NCI-H146 treated with DMSO at 0.1 percent for 48 hours (cell line): ENCODE data around the gene VSTM2B.

Experiments
- DNase-seq: peaks from one replicate; lab custom pipeline; 2025; ENCODE audit not compliant: unreplicated experiment; lab: John Stamatoyannopoulos, UW

VSTM2B gene

GRCh38 chr19:29563486-29564101 lies 37.8 kb downstream of the VSTM2B start:
- DNase-seq = no peak

GRCh38 chr19:29564574-29565005 lies 38.8 kb downstream of the VSTM2B start:
- DNase-seq = no peak

GRCh38 chr19:29565171-29565570 lies 39.4 kb downstream of the VSTM2B start:
- no peak for DNase-seq

GRCh38 chr19:29566496-29567054 lies 40.8 kb downstream of the VSTM2B start:
- DNase-seq = no peak

DNA sequence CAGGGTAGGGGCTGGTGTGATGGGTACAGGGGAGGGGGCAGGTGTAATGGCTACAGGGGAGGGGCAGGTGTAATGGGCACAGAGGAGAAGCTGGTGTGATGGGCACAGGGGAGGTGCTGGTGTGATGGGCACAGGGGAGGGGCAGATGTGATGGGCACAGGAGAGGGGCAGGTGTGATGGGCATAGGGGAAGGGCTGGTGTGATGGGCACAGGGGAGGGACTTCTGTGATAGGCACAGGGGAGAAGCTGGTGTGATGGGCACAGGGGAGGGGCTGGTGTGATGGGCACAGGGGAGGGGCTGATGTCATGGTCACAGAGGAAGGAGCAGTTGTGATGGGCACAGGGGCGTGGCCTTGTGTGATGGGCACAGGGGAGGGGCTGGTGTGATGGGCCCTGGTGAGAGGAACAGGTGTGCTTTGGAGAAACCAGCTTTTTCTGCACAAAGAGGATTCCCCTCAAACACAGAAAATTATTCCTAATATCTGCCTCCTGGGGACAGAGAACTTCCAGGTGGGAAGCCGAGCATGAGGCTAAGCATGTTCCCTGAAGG lies 41.6 kb downstream of the VSTM2B start:
- no peak for DNase-seq

- DNase-seq = no peak
Measured at GRCh38 chr19:29568036-29569025, 42.5 kb downstream of the VSTM2B start.

- no peak for DNase-seq
Measured at GRCh38 chr19:29569038-29569911, 43.5 kb downstream of the VSTM2B start.

DNA sequence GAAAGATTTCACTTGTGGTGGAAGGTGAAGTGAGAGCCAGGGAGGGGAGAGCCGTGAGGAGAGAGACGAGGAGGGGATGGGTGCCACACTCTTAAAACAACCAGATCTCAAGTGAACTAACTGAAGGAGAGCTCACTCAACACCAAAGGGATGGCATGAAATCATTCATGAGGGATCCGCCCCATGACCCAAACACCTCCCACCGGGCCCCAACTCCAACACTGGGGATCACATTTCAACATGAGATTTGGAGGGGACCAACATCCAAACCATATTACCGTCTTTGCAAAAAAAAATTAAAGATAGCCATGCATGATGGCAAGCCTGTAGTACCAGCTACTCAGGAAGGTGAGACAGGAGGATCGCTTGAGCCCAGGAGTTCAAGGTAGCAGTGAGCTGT lies 45.4 kb downstream of the VSTM2B start:
- DNase-seq = no peak

- DNase-seq = no peak
Measured at GRCh38 chr19:29573486-29573885, 47.7 kb downstream of the VSTM2B start.

DNA sequence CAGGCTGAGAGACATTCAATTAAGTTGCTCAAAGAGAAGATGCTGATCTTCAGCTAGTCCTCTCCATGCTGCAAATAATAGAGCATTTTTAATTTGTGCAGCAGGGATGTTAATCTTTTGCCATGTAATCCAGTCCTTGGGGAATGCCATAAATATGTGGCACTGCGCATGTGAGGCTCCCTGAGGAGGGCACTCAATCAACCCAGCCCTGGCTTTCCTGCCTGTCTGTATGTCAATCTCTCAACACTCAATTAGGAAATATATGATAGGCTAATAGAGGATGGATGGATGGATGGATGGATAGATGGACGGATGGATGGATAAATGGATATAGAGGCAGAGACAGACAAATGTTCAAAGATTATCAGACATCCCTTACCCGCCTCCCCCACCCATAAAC lies 48.7 kb downstream of the VSTM2B start:
- no peak for DNase-seq

GRCh38 chr19:29576046-29576606 lies 50.3 kb downstream of the VSTM2B start:
- DNase-seq = no peak

DNA sequence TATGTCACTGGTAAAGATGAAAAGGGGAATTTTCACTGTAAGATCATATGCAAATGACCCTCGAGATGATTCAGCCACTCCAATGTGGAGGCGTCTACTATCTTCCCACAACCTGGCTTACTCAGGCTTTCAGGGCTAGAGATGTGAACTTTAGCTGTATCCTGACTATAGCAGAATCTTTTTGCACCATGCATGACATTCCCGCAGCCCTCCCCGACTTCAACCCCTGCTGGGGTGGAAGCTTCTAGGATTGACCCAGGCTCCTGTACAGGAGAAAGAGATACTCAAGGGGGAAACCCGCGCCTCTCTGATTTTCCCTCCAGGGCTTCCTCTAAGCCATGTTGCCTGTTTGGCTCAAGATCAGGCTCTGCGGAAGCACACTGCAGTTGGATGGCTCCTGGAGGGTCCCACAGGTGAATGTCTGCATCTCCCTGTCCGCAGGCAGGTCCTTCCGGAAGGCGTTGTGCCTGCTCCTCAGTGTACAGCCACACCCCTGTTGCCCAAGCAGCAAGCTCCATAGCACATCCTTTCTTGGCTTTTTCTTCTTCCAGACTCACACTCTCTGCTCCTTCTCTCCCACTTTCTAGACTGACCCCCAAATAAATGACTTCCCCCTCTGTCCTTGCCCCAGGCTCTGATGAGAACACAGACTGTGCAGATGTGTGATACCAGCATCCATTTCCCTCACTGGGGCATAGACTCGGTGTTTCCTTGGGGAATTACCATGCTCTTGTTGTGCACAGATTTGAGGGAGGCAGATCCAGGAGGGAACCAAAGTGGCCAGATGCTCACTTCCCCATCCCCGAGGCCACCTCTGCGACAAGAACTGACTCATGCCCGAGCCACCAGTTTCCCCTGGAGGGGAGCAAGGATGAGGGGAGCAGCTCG lies 51.2 kb downstream of the VSTM2B start:
- DNase-seq = no peak

DNA sequence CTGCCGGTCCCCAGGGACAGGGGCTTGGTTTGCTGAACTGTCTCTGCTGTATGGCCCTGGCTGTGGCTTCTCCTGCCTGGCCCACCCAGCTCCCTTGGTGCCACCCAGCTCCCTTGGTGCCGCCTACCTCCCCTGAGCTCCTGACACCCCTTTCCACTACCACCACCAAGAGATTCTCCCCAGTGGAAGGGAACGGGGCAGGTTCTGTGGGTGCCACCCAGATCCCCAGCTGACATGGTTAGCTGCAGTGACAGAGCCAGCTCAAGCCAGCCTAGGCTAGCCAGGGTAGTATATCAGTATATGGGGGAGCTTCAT lies 51.8 kb downstream of the VSTM2B start:
- no peak for DNase-seq

DNA sequence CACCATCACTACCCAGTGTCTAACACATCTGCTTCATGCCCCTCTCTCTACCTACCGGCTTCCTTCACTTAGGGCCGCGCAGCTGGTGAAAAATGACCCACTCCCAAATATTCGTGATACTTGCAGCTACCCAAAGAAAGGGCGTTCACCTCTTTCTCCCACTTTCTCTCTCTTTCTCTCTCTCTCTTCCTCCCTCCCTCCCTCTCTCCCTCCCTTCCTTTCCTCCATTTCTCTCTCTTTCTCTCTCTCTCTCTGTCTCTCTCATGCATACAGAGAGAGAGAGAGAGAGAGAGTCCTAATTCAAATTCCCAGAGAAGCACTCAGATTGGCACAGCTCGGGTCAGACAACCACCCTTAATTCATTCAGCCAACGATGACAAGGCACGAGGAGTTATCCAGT lies 52.6 kb downstream of the VSTM2B start:
- DNase-seq = no peak

DNA sequence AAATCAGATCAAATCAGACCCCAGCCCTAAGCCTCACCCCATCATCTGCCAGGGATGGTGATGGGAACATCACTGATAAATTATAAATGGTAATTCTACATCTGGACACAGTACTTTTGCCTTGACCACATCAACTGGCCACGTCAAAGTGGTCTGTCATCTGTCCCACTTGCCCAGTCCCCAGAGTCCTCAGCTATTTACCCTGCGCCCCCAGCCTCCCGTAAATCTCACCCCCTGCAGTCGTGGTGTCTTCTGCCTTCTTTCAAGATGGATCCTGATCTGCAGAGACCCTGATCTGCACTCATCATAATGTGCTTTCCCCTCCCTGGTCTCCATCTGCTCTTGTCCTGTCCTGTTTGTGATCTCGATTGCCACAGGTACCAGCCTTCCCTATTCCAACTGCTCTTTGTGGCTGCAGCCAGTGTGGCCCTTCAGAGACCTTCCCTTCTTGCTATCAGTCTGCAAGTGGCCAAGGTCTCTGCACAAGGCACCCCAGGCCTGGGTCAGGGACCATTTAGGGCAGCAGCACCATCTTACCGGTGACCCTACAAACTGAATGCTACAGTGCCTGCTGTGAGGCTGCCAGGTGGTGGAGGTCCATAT lies 53.6 kb downstream of the VSTM2B start:
- DNase-seq = no peak

- no peak for DNase-seq
Measured at GRCh38 chr19:29581398-29581797, 55.6 kb downstream of the VSTM2B start.

DNA sequence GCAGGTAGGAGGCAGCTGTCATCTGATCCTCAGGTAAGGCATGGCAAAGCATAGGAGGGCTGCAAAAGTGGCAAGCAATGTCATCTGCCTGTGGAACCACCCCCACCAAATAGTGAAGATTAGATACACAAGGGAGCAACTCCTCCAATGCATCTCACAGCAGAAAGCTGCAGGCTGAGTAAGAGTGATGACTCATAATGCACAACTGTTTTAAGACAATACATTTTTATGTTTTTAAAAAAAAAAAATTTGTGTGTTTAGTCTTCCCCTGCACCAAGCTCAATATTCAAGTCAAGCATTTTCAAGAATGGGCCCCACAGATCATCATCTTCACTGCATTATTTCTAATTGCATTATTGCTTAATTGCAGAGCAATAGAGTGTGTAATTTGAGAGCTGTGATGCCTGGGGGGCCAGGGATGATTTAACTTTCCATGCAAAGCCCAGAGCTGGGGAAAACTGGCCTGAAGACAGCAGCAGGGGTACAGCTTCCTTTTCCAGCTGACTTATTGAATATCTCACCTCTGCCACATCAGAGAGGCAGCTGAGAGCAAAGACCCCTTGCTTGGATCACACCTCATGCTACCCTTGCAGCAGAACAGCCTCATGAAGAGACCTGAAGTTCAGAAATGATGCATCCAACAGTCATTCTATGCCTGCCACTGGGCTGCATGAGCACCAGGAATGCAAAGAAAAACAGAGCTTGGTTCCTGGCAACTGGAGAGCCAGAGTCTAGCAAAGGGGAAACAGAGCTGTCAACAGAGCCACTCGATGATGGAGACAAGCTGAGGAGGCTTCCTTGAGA lies 57.6 kb downstream of the VSTM2B start:
- no peak for DNase-seq

DNA sequence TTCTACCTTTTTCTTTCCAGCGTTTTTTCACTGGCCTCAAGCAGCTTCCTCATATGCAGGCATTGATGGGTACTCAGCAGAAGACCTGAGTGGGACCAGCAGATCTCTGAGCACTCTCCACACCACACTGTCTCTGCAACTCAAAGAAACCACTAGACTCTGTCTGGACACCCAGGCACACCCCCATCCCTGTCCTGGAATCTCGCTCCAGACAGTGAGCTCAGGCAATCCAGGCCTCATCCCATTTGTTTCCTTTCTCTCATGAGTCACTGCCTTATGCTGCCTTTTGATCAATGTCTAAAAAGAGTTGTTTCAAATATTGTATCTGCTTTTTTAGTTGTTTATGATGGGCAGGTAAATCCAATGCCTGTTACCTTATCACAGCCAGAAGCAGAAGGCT lies 60.6 kb downstream of the VSTM2B start:
- no peak for DNase-seq
